GM12891 (cell line): ENCODE results near the gene NMT1.

Experiments
- PAX5 ChIP-seq: IDR thresholded peaks from 2 replicates; pipeline ENCODE4 v1.6.1; 2011; ENCODE audit warnings: low read length, moderate library complexity, mild to moderate bottlenecking; ENCODE audit not compliant: insufficient read depth, severe bottlenecking
- POLR2A ChIP-seq: IDR thresholded peaks from 2 replicates; pipeline ENCODE4 v1.6.1; 2011; ENCODE audit warnings: low read depth, low read length, control low read depth
- POLR2AphosphoS5 ChIP-seq: IDR thresholded peaks from 2 replicates; pipeline ENCODE4 v1.6.1; 2011; ENCODE audit warnings: low read depth, low read length, control low read depth
- SPI1 ChIP-seq: IDR thresholded peaks from 2 replicates; pipeline ENCODE4 v1.6.1; 2011; ENCODE audit warnings: low read depth, low read length, control low read depth
- TAF1 ChIP-seq: IDR thresholded peaks from 2 replicates; pipeline ENCODE4 v1.6.1; 2011; ENCODE audit warnings: low read depth, low read length, control low read depth

DNA sequence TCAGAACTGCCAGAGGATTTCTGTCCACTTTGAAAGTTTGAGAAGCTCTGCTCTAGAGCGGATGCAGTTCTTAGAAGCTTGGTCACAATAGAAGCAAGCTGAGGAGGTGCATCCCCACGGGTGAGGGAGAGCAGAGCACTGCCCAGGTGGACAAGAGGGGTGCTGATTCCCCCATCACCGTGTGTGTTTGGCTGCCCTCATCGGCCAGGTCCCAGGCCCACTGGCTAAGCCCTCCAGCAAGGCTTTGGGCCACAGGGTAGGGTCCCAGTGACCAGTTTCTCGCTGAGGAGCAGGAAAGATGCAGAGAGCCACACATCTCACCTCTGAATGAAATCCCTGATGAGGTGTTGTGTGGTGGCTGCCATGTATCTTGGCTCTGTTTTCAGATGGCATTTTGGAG lies 26.9 kb downstream of the NMT1 start:
- TF ChIP-seq POLR2A (no peak), POLR2AphosphoS5 (no peak), TAF1 (no peak), SPI1 (no peak), PAX5 (no peak)
